HepG2 (cell line): ENCODE data around the gene ERP44. TPM values are rescaled to one million over a fixed set of nuclear protein-coding genes. Genes with fewer than 3 reads are reported as not detected.

Source experiments
- ATAC-seq: fragments of 200-7000 bp; cut with Tn5 transposase; 3 replicates; pipeline ENCODE4 v1.9.1; 2020; ENCODE audit warnings: mild to moderate bottlenecking, moderate library complexity
- BruUV-seq: library from RNA; stranded (reverse); fragments of 400-500 nt; replicated peaks from 2 replicates; lab custom pipeline; 2021; lab: Mats Ljungman, UMichigan
- CTCF ChIA-PET: fragments of 300-600 bp; formaldehyde crosslinking; extraction: SDS; loops from one replicate; lab custom pipeline; 2021; ENCODE audit warnings: low total read pairs, inconsistent platforms, low intra/inter-chr PET ratio; lab: Yijun Ruan, JAX
- POLR2A ChIA-PET: fragments of 350-600 bp; sonication (Branson Sonifier 250); formaldehyde crosslinking; loops from one replicate; lab custom pipeline; 2020; ENCODE audit warnings: antibody characterized with exemption, inconsistent platforms; lab: Yijun Ruan, JAX
- DNase-seq: peaks from one replicate; pipeline ENCODE4 v3.0.0-alpha.2; 2015; ENCODE audit warnings: low spot score
- FAIRE-seq: peaks from 3 replicates; lab custom pipeline; 2011; peaks lifted over from hg19 to GRCh38; lab: Jason Lieb, UNC
- H2AFZ ChIP-seq: one replicate; pipeline ENCODE4 v1.6.1; 2011; ENCODE audit warnings: low read length, inconsistent platforms
- H3K27ac ChIP-seq: fragments of 300-600 bp; 3 replicates; pipeline ENCODE4 v1.8.0; 2011; ENCODE audit warnings: mixed run types, mild to moderate bottlenecking, mixed read lengths, low read length, inconsistent platforms; ENCODE audit not compliant: insufficient read depth; ENCODE audit errors: extremely low read length
- H3K27me3 ChIP-seq, 2 experiments: fragments of 200-600 bp in 1 of 2; 2 replicates in 1 of 2; 3 replicates in 1 of 2; pipeline versions ENCODE4 v1.6.0 to v1.8.0; 2011; ENCODE audit warnings: low read length in 2 of 2, mild to moderate bottlenecking in 2 of 2, moderate library complexity in 2 of 2, inconsistent platforms in 1 of 2; ENCODE audit not compliant: insufficient read depth in 2 of 2, control insufficient read depth in 1 of 2
- H3K36me3 ChIP-seq, 2 experiments: fragments of 200-600 bp in 1 of 2; replicated peaks in 1 of 2; 2 replicates in 1 of 2; 3 replicates in 1 of 2; pipeline versions ENCODE4 v1.5.1 to v1.8.0; 2011; ENCODE audit warnings: low read length in 2 of 2, inconsistent platforms in 1 of 2; ENCODE audit not compliant: insufficient read depth in 2 of 2, control insufficient read depth in 1 of 2
- H3K4me1 ChIP-seq: 2 replicates; pipeline ENCODE4 v1.5.1; 2012; ENCODE audit warnings: low read length, inconsistent platforms; ENCODE audit not compliant: insufficient read depth
- H3K4me2 ChIP-seq: 2 replicates; pipeline ENCODE4 v1.6.0; 2011; ENCODE audit warnings: low read depth, low read length, inconsistent platforms
- H3K4me3 ChIP-seq, 3 experiments: fragments of 200-600 bp in 1 of 3; sonication (generic), shearing (Covaris generic) in 1 of 3; replicated peaks in 1 of 3; 2 replicates each; pipeline ENCODE4 v1.5.1; 2011 to 2016; ENCODE audit warnings: low read length in 3 of 3, inconsistent platforms in 2 of 3, low read depth in 2 of 3, mild to moderate bottlenecking in 2 of 3, control low read depth in 1 of 3, mixed read lengths in 1 of 3; ENCODE audit not compliant: insufficient read depth in 1 of 3
- H3K79me2 ChIP-seq: one replicate; pipeline ENCODE4 v1.6.1; 2011; ENCODE audit warnings: low read length, inconsistent platforms; ENCODE audit not compliant: insufficient read depth
- H3K9ac ChIP-seq: 2 replicates; pipeline ENCODE4 v1.6.0; 2011; ENCODE audit warnings: mild to moderate bottlenecking, low read depth, low read length, inconsistent platforms; ENCODE audit not compliant: insufficient read depth
- H3K9me3 ChIP-seq: 2 replicates; pipeline ENCODE4 v1.5.1; 2012; ENCODE audit warnings: mild to moderate bottlenecking, low read length
- H4K20me1 ChIP-seq: 2 replicates; pipeline ENCODE4 v1.6.0; 2011; ENCODE audit warnings: inconsistent platforms, mild to moderate bottlenecking, low read length, moderate library complexity; ENCODE audit not compliant: insufficient read depth
- GFI1 ChIP-seq: sonication (generic); formaldehyde crosslinking; IDR thresholded peaks from 2 replicates; pipeline ENCODE4 v1.5.0; 2020; ENCODE audit warnings: missing genetic modification reagents, mild to moderate bottlenecking, borderline replicate concordance
- MNT ChIP-seq: fragments of 450-650 bp; IDR thresholded peaks from 2 replicates; pipeline ENCODE4 v1.6.1; 2016
- NKX3-1 ChIP-seq: sonication (generic); formaldehyde crosslinking; IDR thresholded peaks from 2 replicates; pipeline ENCODE4 v1.5.0; 2020; ENCODE audit warnings: missing genetic modification reagents
- PATZ1 ChIP-seq: sonication (generic); formaldehyde crosslinking; IDR thresholded peaks from 2 replicates; pipeline ENCODE4 v1.4.0; 2020; ENCODE audit warnings: missing genetic modification reagents
- SPEN ChIP-seq: sonication (generic); formaldehyde crosslinking; IDR thresholded peaks from 2 replicates; pipeline ENCODE4 v1.5.1; 2020; ENCODE audit warnings: low read depth, mild to moderate bottlenecking, missing genetic modification reagents
- TBL1XR1 ChIP-seq: fragments of 150-350 bp; IDR thresholded peaks from 2 replicates; pipeline ENCODE4 v1.6.1; 2014; ENCODE audit warnings: borderline replicate concordance, low read length; ENCODE audit not compliant: partially characterized antibody
- ZMYM2 ChIP-seq: sonication (generic); formaldehyde crosslinking; IDR thresholded peaks from 2 replicates; pipeline ENCODE4 v1.8.0; 2022; ENCODE audit warnings: mild to moderate bottlenecking, missing genetic modification reagents
- ZNF224 ChIP-seq: sonication (generic); formaldehyde crosslinking; IDR thresholded peaks from 2 replicates; pipeline ENCODE4 v1.5.0; 2020; ENCODE audit warnings: mild to moderate bottlenecking, missing genetic modification reagents
- ZNF710 ChIP-seq: sonication (generic); formaldehyde crosslinking; IDR thresholded peaks from 2 replicates; pipeline ENCODE4 v1.5.0; 2020; ENCODE audit warnings: mild to moderate bottlenecking, missing genetic modification reagents, borderline replicate concordance
- WGBS: methylation state at CpG from one replicate; pipeline ENCODE4 v1.1.6; 2017; ENCODE audit warnings: low lambda C conversion rate; 5-methylcytosine and 5-hydroxymethylcytosine counted together
- in situ Hi-C: cut with HindIII; loops from 2 replicates; pipeline ENCODE4 v1.10.0; 2017; ENCODE audit warnings: low pct_unique_long_range_greater_than_20kb; ENCODE audit not compliant: extremely low pct_ligation_motif_present
- intact Hi-C: fragments of 100-400 bp; cut with micrococcal nuclease; formaldehyde crosslinking; loops from one replicate; pipeline ENCODE4 v1.10.0; 2022; ENCODE audit not compliant: unreplicated experiment
- polyA plus RNA-seq, 8 experiments: library from polyadenylated mRNA; depleted of rRNA in 3 of 8; stranded (reverse) in 7 of 8; unstranded in 1 of 8; fragments of >200 nt; fragmentation: Illumina TruSeq in 4 of 8; extraction: Trizol in 4 of 8; gene quantifications; 2 replicates each; pipeline versions ENCODE4 v1.2.1 to v1.2.3, GENCODE V29; 2011 to 2016; ENCODE audit warnings: low read depth in 4 of 8, missing spikeins in 1 of 8, mixed read lengths in 1 of 8; ENCODE audit not compliant: insufficient read depth in 1 of 8
- total RNA-seq, 5 experiments: library from RNA; depleted of rRNA; stranded (reverse); fragments of >200 nt; fragmentation: Illumina TruSeq; extraction: Trizol; gene quantifications; 2 replicates each; pipeline ENCODE4 v1.2.3, GENCODE V29; 2016; ENCODE audit warnings: low read depth in 1 of 5

Gene ERP44
- total and polyA plus RNA-seq, 2 of the 13 experiments (the other 11 are each of a cell fraction or from before 2014, with no cell fraction given), result 8.9 to 13.8 TPM

- ChIA-PET POLR2A (no interaction called here), CTCF (no interaction called here)
- intact Hi-C loops, result no loop called here
- no peak overlapping the region for H2AFZ ChIP-seq
- in situ Hi-C loops, result no loop called here
- H4K20me1 ChIP-seq, result no peaks in the 10 kb centered on the region
- H3K79me2 ChIP-seq, result no peaks in the 10 kb centered on the region
- no peaks in the 10 kb centered on the region for H3K4me1 ChIP-seq
- FAIRE-seq, result no peak
- no peaks in the 10 kb centered on the region for H3K9me3 ChIP-seq
- no peak overlapping the region for H3K4me3 ChIP-seq
- H3K9ac ChIP-seq, result no peak overlapping the region
- ATAC-seq, result no peak
- H3K27me3 ChIP-seq, result no peaks in the 10 kb centered on the region
- no TSS peak for BruUV-seq
- no peak for TF ChIP-seq ZNF710 (CRISPR knock-in tag)
- no peak for TF ChIP-seq SPEN
- TF ChIP-seq GFI1 (CRISPR knock-in tag), result no peak
- TF ChIP-seq MNT, result no peak
- no peak for TF ChIP-seq PATZ1
- TF ChIP-seq ZNF224 (CRISPR knock-in tag), result no peak
- no peak for TF ChIP-seq TBL1XR1
- TF ChIP-seq ZMYM2, result no peak
- TF ChIP-seq NKX3-1 (CRISPR knock-in tag), result no peak
- WGBS, result 46% methylated on average over 1 of the region's 1 CpG
- no peak overlapping the region for H3K27ac ChIP-seq
- no peak overlapping the region for H3K4me2 ChIP-seq
- peaks cover 3 to 34% of the 10 kb centered on the region in 2 experiments for H3K36me3 ChIP-seq
- DNase-seq, result no peak
Measured at GRCh38 chr9:100105861-100106260, 7.1 kb upstream of the ERP44 start.
